Fibroblast of skin of left quadriceps (primary cell): ENCODE measurements around the gene PDIA5.
A peak's percentile ranks its signal among the peaks of the same experiment; 100 is the strongest.

Experiments
- DNase-seq, 2 experiments: peaks; one replicate each; pipeline ENCODE4 v3.0.0-alpha.2; 2013; ENCODE audit warnings: low read depth in 2 of 2

The PDIA5 gene

GRCh38 chr3:123168122-123168521, 101.3 kb downstream of the PDIA5 start:
- DNase-seq, result no peak

DNA sequence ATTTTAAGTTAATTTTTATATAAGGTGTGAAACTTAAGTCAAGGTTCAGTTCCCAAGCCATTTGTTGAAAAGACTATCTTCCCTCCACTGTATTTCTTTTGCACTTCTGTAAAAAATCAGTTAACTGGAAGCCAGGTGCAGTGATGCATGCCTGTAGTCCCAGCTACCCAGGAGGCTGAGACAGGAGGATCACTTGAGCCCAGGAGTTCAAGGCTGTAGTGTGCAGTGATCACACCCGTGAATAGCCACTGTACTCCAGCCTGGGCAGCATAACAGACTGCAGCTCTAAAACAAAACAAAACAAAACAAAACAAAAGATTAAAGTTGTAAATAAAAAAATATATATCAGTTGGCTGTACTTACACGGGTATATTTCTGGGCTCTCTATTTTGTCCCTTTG, 101.8 kb downstream of the PDIA5 start:
- DNase-seq, result no peak

DNA sequence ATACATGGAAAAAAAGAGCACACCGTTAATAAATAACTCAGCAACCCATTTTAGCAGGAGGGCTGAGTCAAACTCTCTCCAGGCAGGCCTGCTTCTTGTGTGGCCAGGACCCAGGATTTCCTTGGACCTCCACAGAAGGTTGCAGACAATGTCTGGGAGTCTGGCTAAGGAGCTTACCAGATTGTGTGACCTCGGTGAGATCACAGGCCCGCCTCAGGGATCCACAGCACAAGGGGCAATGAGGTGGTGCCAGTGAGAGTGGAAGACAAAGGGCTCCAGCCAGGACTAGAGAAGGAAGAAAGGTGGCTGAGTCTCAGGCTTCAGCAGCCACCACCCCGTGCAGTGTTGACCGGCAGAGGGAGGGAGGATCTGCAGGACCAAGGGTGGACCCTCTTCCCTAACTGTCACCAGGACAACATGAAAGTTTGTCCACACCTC, 102.7 kb downstream of the PDIA5 start:
- no peak for DNase-seq

GRCh38 chr3:123169930-123170329, 103.1 kb downstream of the PDIA5 start:
- DNase-seq, result no peak

GRCh38 chr3:123180791-123181190, 114.0 kb downstream of the PDIA5 start:
- DNase-seq, result no peak

- DNase-seq, result no peak
Observed at GRCh38 chr3:123186695-123187094, 119.9 kb downstream of the PDIA5 start.

- DNase-seq, result no peak
Observed at GRCh38 chr3:123188058-123188457, 121.2 kb downstream of the PDIA5 start.

DNA sequence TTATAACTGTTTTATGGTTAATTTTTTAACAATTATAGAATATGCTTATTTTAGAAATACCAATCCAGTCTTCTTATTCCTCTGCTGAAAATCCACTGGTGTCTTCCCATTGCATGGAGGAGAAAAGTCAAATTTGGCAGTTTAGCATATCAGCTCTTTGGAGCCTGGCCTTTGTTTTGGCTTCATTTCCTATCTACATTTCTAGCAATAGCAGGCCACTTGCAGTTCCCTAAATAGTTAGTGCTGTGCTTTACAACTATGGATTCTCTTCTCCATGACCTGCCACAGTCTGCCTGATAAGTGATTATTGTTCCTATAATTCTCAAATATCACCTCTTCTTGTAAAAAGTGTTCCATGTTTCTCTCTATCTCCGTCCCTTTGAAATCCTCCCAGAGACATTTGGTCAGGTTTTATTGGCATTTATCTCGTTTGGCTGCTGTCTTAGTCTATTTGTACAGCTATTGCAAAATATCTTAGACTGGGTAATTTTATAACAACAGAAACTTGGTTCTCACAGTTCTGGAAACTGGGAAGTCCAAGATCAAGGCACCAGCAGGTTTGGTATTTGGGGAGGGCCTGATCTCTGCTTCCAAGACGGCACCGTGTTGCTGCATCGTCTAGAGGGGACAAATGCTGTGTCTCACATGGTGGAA, 126.8 kb downstream of the PDIA5 start:
- DNase-seq, result no peak

DNA sequence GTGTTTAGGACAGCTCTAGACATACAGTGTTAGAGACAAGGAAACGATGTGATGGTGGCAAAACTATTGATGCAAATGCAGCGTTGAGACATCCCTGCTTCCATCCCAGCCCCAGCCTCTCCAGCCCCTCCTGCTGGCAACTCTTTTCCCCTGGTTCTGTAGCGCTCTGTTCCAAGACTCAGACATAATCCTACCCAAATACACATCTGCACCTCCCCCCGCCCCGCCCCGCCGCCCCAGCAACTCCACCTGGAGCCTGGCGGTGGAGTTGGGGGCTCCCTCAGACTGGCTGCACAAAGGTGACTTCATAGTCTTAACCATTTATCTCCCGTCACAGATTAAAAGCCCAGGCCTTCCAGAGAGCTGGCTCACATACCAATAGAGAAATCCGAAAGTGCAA, 127.7 kb downstream of the PDIA5 start:
- DNase-seq, result no peak

DNA sequence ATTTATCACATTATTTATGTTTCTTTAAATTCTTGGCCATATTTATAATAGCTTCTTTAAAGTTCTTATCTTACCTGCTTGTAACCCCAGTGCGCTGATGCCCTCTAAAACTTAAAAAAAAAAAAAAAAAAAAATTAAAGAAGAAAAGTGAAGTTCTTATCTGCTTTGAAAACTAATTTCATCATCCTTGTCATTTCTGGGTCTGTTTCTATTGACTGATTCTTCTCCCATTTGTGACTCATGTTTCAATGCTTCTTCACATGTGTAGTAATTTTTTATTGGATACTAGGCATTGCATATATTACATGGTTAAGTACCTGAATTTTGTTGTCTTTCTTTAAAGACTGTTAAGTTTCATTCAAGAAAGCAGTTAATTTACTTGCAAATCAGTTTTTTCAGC, 131.5 kb downstream of the PDIA5 start:
- no peak for DNase-seq

DNA sequence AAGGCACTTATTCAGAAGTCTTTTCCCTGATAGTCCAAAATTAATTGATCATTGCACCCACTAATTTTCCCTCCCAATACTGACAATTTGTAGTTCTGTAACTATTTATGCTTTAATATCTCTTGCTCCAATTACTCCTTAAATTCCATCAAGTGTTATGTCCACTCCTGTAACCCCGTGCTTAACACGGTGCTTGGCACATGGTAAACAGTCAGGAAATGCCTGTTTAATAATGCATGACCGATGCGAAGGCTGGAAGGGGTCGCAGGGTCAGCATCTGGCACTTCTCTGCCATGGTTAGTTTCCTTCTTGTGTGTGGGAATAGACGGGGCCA, 134.4 kb downstream of the PDIA5 start:
- DNase-seq, result no peak

DNA sequence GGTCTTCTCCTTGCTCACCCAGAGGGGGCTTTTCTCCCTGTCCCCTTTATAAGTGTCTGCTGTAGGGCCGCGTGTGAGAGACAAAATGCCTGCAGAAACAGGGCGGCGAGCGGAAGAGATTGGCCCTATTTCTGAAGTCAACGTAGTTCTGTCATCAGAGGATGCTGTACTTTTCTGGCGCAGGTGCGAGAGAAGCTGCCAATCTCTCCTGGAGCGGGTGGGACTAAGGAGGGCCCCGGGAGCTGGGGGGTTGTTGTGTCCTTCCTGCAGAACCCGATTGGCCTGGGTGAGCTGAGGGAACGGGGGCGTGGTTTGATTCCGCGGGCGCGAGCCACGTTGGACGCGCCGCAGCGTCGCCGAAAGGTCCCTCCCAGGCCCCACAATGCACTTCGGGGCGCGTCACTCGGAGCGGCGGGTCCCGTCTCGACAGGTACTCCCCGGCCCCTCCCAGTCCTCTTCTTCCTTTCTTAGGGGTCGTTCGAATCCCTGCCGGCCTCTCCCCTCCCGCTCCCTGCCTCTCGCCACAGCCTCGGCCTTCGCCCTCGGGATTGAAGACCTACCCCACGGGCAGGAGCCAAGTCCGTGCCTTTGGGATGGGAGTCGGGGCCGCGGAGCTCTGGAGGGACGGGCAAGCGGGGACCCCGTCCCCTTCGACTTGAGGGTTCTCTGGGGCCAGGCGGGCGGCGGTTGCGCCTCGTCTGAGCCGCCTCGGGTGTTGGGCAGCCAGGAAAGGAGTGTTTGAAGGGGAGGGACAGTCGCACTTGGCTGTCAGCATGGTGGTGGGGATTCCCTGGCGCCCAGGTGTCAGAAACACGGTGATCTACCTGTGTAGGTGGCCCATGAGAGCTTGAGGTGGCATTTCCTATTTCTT, 135.0 kb downstream of the PDIA5 start, which contains the start of gene SEC22A:
TSS of gene SEC22A (plus strand) at position 387 of the 871 bp plus-strand sequence. CDS start 7,275 bp downstream, outside the sequence.
- peak; percentile 80 for DNase-seq

DNA sequence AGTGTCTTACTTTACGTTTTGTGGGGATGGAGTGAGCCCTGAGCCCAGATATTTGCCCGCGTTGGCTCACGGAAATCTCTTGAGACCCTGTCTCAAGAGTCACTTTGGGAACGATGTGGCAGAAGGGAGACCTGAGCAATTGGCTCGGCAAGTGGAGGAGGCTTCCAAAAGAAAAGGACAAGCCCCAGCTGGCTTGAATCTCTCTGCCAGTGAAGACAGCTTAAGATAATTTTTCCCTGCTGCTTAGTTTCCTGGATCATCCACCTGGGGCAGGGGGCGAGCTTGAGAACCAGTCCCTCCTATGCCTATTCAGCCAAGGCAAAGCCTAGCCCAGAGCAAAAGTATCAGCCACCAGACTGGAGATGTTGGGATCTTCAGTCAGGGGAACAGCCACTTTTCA, 135.6 kb downstream of the PDIA5 start:
- no peak for DNase-seq
